ENCODE data around the gene WNT2B.

GRCh38 chr1:112470966-112471365 lies 37.8 kb upstream of the WNT2B start:
- TF ChIP-seq POLR2A (IDR thresholded peaks at IDR 0.05; ENCODE audit: low read depth) (no peak), CTCF (IDR thresholded peaks at IDR 0.05) (no peak)

All from esophagus muscularis mucosa (tissue), 3 donors.